Measurements from ENCODE around the gene PPFIA1. TPM values are rescaled to one million over a fixed set of nuclear protein-coding genes. Genes with fewer than 3 reads are reported as not detected.

Gene PPFIA1
- total RNA-seq, 1 experiment from 2014 or later: 63.4 TPM

DNA sequence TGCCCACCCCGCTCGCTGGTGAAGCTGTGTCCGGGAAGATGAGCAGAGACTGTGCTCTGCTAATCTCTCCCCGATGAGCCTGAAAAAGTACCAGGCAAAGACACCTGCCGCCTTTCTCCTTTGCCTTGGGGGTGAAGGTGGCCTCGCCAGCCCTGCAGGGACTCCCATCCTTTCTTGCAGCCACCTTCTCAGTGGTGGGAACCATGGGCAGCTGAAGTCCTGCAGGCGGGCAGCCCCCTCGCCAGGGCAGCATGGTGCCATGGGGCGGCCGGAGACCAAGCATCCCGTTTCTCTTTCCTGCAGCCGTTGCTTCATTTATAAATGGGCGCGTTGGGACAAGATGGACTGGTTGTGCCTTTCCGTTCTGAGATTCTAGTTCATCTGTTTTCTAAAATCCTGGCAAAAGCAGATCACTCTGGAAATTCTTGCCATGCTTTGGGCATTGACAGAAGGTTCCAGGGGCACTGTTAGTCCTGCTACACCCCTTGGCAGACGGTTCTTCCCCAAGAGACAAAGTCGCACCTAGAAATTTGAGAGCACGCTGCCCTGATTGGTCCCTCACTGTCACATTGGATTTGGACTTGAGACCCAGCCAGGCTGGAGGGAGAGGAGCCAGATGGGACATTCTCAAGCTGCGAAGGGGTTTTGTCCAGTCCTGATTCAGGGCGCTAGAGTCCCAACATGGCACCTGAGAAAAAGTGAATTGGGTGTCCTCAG is 135.3 kb downstream of the PPFIA1 start:
- no peak overlapping the region for H3K56ac ChIP-seq (ENCODE audit: insufficient read length, low read depth, low read length)
- no peaks in the 10 kb centered on the region for H3K79me1 ChIP-seq (ENCODE audit: insufficient read depth, low read depth, low read length, poor library complexity, severe bottlenecking)
- H2BK15ac ChIP-seq (ENCODE audit: low read depth, low read length): no peak overlapping the region
- Mint-ChIP-seq H3K27me3 (ENCODE audit: low read depth) (no peaks in the 10 kb centered on the region), H3K9me3 (no peaks in the 10 kb centered on the region), H3K36me3 (ENCODE audit: insufficient read depth in 1 of 3, low read depth in 3 of 3) (peaks cover 38 to 58% (median 47%) of the 10 kb centered on the region in 3 experiments; a peak in 6 of 7 replicates), H3K27ac (0 out of 7 replicates have a peak overlapping the region, but pooled peaks of 1 of the 3 experiments have one; percentile 39), H3K4me1 (peaks cover 4 to 9% of the 10 kb centered on the region in 2 experiments; a peak in 3 of 4 replicates), H3K4me3 (no peak overlapping the region)
- H2BK20ac ChIP-seq (ENCODE audit: low read depth, low read length, poor library complexity, severe bottlenecking): no peak overlapping the region
- H3K4me1 ChIP-seq (ENCODE audit: insufficient read depth, low read length): no peaks in the 10 kb centered on the region
- no peak overlapping the region for H3K9ac ChIP-seq (ENCODE audit: extremely low read depth, insufficient read length, low read length)
- H2AK5ac ChIP-seq (ENCODE audit: insufficient read length, low read length): no peak overlapping the region
- no peak overlapping the region for H3K4me2 ChIP-seq (ENCODE audit: insufficient read depth, insufficient read length, low read length)
- TF ChIP-seq, protein P1, sequence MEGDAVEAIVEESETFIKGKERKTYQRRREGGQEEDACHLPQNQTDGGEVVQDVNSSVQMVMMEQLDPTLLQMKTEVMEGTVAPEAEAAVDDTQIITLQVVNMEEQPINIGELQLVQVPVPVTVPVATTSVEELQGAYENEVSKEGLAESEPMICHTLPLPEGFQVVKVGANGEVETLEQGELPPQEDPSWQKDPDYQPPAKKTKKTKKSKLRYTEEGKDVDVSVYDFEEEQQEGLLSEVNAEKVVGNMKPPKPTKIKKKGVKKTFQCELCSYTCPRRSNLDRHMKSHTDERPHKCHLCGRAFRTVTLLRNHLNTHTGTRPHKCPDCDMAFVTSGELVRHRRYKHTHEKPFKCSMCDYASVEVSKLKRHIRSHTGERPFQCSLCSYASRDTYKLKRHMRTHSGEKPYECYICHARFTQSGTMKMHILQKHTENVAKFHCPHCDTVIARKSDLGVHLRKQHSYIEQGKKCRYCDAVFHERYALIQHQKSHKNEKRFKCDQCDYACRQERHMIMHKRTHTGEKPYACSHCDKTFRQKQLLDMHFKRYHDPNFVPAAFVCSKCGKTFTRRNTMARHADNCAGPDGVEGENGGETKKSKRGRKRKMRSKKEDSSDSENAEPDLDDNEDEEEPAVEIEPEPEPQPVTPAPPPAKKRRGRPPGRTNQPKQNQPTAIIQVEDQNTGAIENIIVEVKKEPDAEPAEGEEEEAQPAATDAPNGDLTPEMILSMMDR (conservative IDR thresholded peaks at IDR 0.05): no peak
- no peak overlapping the region for H4K5ac ChIP-seq (ENCODE audit: insufficient read length, low read depth, low read length)
- no peak overlapping the region for H4K91ac ChIP-seq (ENCODE audit: insufficient read length, low read depth, low read length)
- H3K14ac ChIP-seq (ENCODE audit: insufficient read depth, low read length): no peak overlapping the region; the same call in 1 of the 2 replicates
- no peak overlapping the region for H3T11ph ChIP-seq (ENCODE audit: low read length)
- H3K23me2 ChIP-seq (ENCODE audit: insufficient read length, low read depth, low read length, poor library complexity, severe bottlenecking): no peaks in the 10 kb centered on the region
- no peak overlapping the region for H3K23ac ChIP-seq (ENCODE audit: insufficient read length, low read depth, low read length)
- H2BK120ac ChIP-seq (ENCODE audit: low read depth, low read length, poor library complexity, severe bottlenecking): no peak overlapping the region
- no peak overlapping the region for H3K27ac ChIP-seq (ENCODE audit: insufficient read length, low read depth, low read length)
- no peak overlapping the region for H2AFZ ChIP-seq (ENCODE audit: low read length)
- DNase-seq: no peak
- H3K9me3 ChIP-seq (ENCODE audit: control insufficient read depth, low read depth, low read length): no peaks in the 10 kb centered on the region
- H3K79me2 ChIP-seq (ENCODE audit: insufficient read depth, low read length): peaks cover 10% of the 10 kb centered on the region; the same call in 1 of the 2 replicates
- no peak overlapping the region for H4K8ac ChIP-seq (replicated peaks; ENCODE audit: insufficient read length, low read depth, low read length)
- H4K20me1 ChIP-seq (ENCODE audit: control insufficient read depth, insufficient read depth, insufficient read length): no peaks in the 10 kb centered on the region
- no peak overlapping the region for H3K18ac ChIP-seq (ENCODE audit: insufficient read length, low read depth, low read length)
- H3K27me3 ChIP-seq (ENCODE audit: insufficient read depth, low read length): no peaks in the 10 kb centered on the region
- no peak overlapping the region for H2BK12ac ChIP-seq (ENCODE audit: insufficient read length, low read depth, low read length)
- H3K4ac ChIP-seq (ENCODE audit: low read depth, low read length): no peak overlapping the region
- no peak overlapping the region for H2BK5ac ChIP-seq (ENCODE audit: insufficient read length, low read length)
- WGBS (ENCODE audit: extremely low coverage, insufficient read length, low lambda C conversion rate): no CpG with 5 or more reads among the region's 20 CpGs

Measured in H9 (cell line).